NCI-H82 (cell line): Measurements from ENCODE around the gene ECPAS.
"Not testable (repeated sequence)": the region's sequence is repeated elsewhere in the genome, so short reads cannot be mapped to it uniquely, and the experiment has no call there.

Experiments
- DNase-seq: peaks from one replicate; lab custom pipeline; 2025; lab: John Stamatoyannopoulos, UW

Gene ECPAS

DNA sequence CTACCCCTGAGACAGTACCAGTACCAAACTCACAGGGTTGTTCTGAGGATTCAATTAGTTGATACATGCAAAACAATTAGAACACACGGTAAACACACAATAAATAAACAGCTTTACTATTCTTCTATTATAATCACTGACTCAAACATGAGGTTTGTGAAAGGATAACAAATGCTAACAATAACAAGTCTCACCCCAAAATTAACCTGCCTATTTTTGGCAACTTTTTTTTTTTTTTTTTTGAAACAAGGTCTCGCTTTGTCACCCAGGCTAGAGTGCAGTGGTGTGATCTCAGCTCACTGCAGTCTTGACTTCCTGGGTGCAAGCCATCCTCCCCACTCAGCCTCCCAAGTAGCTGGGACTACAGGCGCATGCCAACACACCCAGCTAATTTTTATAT lies 6.5 kb downstream of the ECPAS start:
- DNase-seq: no peak

DNA sequence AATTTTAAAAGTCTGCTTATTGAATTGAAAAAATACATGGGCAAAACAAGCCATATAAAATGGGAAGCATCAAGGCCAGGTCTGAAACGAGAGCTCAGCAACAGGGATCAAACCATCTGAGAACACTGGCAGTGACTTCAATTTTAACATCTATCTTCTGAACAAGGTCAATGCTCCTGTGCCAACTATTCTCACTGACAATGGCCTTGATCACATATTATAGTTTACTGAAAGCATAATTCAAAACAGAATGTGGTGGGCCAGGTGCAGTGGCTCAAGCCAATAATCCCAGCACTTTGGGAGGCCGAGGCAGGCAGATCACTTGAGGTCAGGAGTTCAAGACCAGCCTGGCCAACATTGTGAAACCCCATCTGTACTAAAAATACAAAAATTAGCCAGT lies 9.0 kb downstream of the ECPAS start:
- no peak for DNase-seq

DNA sequence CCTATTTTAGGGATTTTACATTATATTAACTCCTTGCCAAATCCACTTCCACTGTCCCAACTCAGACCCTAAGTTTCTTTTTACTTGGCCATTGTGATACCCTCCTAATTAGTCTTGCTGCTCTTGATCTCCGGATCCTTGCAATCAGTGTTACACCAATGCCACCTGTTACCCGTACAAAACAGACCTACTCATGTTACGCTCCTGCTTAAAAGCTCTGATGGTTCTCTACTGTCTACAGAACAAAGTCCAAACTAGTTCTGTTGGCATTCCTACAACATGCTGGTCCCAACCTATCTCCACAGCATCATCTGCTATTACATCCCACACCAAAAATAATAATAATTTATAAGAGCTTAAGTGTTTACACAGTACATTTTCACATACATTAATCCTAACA lies 9.8 kb downstream of the ECPAS start:
- DNase-seq: peak; percentile 29

DNA sequence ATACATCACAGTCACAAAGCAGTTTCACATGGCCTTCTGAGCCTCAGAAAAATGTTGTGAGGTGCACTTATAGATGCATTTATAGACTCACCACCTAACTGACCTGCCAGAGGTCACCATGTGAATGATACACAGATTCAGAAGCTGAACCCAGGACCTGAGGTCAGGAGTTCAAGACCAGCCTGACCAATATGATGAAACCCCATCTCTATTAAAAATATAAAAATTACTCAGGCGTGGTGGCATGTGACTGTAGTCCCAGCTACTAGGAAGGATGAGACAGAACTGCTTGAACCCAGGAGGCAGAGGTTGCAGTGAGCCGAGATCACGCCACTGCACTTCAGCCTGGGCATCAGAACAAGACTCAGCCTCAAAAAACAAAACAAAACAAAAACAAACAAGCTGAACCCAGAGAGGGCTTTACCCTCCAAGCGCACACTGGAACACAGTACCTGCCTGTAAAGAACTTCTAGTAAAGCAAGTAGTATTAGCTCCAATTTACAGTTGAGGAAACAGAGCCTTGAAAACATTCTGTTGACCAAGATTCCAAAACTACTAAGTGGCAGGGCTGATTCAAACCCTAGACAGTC lies 16.3 kb downstream of the ECPAS start:
- DNase-seq: no peak

DNA sequence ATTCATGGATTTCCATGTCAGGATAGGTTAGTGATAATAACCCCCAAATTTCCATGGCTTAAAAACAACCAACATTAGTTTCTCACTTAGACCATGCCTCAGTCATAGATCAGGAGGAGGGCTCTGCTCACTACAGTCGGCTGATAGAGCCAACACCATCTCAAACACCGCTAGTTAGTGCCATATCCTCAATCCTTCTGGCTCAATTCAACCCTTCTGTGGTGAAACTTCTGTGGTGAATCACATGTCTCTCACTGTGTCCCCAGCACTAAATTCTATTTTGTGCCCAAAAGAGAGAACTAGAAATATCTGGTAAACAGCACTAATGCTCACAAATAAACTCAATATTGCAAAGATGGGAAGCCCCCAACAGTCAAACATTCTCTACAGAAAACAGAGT lies 21.1 kb downstream of the ECPAS start:
- no peak for DNase-seq

DNA sequence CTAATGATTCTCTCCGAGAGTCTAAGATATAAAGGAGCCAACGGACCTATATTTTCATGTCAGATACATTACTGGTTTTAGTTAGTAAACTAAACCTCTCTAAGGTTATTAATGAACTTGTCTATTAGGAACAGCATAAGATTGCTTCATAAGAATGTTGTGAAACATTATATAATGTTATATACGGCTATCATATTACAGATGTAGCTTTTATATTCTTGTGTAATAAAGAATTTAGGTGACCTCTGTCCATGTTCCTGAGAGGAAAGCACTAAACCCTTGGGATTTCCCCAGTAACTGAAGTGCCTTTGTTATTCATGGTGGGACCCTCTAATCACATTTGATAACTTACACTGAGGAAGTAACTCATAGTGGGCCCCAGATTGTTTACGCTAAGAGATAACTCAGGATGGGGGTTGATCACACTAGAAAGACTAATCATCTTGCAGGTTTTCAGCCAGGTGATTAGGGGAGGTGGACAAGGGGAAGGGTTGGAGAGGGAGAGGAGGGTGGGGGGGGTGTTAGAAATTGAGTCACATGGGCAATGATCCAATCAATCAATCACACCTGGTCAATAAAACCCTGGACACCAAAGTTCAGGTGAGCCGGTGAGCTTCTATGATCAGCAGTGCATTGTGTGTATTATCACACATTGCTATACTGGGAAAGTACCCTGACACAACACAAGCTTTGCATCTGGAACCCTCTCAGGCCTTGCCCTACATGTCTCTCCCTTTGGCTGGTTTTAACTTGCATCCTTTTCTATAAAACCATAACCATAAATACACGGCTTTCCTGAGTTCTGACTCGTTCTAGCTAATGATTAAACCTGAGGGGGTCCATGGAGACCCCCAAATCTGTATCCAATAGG lies 25.8 kb downstream of the ECPAS start:
- DNase-seq: no peak

DNA sequence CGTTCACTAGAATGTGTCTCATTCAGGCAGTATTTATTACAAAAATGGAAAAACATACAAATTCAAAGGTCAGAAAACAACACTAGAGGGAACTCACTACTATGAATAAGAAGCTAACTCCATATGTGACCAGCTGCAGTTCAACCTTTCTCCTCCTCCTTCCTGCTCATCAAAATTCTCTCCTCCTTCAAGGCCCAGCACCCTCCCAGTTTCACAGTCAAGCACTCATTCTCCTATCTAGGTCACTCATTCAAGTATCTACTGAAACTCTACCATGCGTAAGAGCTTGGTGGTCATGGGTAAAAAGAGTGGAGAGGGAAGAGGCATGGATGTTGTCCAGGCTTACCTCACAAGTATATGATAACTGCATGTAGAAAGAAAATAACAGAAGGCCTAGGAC lies 27.7 kb downstream of the ECPAS start:
- no peak for DNase-seq

DNA sequence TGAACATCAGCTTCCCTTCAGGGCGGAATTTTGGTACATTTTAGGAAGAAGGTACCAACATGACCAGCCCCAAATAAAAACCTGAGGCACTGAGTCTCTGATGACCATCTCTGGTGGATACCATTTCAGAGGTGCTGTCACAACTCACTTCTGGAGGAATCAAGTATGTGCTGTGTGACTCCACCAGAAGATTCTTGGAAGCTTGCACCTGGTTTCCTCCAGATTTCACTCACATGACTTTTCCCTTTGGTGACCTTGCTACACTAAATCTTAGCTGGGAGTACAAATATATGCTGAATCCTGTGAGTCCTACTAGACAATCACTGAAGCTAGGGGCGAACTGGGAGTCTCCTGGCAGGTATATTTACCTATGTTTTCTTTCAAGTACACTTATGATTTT lies 28.5 kb downstream of the ECPAS start:
- no peak for DNase-seq

DNA sequence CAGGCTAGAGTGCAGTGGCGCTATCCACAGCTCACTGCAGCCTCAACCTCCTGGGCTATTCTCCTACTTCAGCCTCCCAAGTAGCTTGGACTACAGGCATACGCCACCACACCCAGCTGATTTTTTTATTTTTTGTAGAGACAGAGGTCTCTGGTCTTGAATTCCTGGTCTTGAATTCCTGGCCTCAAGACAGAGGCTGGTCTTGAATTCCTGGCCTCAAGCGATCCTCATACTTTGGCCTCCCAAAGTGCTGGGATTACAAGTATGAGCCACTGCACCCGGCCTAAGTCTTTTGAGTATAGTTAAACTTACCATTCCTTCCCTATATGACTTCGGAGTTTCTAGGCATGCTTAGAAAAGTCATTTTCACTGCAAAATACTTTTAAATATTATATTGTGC lies 29.4 kb downstream of the ECPAS start:
- DNase-seq: no peak

DNA sequence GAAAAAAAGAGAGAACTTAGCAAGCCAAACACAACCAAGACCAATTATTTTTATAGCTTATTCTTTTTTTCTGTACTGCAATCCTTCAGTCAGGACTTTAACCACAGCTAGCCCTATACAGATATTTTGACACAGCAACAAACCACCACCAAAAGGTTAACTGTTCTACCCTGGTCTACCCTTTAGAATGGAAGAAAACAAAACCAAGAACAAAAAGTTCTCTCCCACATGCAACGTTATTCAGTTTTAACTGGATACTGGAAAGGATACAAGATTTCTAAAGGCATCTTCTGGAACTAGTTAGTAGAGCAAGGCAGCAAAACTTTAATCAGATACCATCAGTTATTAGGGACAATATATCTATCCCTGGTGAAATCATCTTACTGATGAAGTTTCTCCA lies 32.6 kb downstream of the ECPAS start:
- no peak for DNase-seq

DNA sequence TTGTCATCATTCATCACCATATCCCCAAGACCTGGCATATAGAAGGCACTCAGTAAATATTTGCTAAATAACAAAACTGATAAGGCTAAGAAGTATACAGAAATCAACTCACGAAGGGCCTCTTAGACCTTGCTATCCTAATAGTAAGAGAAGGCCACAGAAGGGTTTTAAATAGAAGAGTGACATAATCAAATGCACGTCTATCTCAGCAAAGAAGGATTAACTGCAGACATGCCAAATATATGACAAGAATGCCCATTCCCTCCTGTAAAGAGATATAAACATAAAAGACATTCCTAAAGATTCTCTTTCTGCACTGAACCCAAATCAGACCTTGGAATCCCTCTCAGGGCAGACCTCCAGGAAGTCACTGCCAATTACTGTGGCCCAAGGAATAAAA lies 34.1 kb downstream of the ECPAS start:
- DNase-seq: no peak

DNA sequence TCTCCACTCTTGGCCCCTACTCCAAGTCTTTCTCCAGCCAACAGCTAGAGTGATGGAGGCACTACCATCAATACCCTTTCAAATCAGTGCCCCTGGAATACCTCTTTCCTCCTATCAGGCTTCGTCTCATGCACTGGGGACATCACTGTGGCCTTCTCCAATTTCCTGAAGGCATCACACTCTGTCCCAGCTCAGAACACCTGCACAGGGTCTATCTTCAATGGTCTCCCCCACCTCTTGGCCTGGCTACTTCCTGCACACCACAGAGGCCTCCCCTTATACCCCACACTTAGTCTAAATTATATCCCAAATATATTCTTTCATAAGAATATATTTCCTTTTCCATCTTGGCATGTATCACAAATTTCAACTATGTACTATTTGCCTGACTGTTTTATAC lies 34.5 kb downstream of the ECPAS start:
- no peak for DNase-seq

DNA sequence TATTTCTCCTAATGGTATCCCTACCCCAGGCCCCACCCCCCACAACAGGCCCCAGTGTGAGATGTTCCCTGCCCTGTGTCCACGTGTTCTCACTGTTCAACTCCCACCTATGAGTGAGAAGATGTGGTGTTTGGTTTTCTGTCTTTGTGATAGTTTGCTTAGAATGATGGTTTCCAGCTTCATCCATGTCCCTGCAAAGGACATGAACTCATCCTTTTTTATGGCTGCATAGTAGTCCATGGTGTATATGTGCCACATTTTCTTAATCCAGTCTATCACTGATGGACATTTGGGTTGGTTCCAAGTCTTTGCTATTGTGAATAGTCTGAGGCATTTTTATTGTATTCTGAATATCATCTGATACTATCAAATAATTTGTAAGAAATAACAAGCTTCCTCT lies 38.4 kb downstream of the ECPAS start:
- DNase-seq: not testable (repeated sequence)

DNA sequence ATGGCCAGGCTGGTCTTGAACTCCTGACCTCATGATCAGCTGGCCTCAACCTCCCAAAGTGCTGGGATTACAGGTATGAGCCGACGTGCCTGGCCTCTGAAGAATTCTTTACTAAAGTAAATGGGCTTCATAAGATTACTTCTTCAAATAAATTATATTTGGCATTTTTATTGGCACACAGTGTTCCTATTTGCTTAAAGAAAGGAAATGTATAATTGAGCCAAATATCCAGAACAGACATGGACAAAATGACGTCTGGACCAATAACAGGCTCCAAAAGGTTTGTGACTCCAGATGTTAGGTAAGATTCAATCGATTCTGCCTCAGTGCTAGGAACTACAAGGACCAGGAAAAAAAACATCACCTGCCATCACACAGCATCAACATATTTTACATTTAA lies 40.7 kb downstream of the ECPAS start:
- no peak for DNase-seq

DNA sequence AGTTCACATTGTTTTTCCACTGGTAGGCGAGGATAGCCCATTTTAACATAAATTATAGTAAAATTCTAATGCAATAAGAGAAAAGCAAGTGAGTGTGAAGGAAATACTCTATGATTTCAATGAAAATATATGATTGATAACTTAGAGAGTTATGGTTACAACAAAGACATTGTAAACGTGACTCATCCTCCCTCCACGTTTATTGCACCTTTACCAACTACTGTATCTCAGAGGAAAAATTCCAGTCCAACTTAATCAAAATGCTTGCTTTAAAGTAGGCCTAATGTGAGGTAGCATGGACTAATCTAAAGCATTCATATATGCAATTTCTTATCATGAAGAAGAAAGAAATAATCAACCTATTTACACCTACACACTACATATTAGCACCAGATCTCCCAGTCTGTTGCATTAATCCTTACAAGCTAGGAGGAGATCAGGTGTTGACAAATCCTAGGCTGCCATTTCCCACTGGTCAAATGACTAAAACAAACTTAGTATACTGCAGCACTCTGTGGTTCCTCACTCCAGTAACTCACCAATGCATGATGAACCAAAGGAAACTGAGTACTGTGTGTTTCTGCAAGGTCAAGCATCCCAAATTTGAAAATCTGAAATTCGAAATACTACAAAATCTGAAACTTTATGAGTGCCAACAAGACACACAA lies 41.7 kb downstream of the ECPAS start:
- DNase-seq: no peak

DNA sequence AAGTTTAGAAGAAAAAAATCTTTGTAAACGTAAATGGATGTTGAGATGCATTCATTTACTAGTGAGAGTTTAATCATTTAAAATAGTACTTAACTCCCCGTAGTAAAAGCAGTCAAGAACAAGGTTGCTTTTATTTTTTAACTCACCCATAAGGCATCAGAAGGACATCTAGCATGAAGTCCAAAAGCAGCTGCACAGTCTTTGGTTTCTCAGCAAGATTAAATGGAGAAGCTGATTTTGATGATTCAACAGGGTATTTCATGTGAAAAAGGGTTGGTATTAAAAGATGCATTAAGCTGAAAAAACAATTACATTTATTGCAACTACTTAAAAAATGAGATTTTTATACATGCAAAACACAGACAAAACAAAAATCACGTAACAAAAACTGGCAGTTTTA lies 44.0 kb downstream of the ECPAS start:
- DNase-seq: no peak

DNA sequence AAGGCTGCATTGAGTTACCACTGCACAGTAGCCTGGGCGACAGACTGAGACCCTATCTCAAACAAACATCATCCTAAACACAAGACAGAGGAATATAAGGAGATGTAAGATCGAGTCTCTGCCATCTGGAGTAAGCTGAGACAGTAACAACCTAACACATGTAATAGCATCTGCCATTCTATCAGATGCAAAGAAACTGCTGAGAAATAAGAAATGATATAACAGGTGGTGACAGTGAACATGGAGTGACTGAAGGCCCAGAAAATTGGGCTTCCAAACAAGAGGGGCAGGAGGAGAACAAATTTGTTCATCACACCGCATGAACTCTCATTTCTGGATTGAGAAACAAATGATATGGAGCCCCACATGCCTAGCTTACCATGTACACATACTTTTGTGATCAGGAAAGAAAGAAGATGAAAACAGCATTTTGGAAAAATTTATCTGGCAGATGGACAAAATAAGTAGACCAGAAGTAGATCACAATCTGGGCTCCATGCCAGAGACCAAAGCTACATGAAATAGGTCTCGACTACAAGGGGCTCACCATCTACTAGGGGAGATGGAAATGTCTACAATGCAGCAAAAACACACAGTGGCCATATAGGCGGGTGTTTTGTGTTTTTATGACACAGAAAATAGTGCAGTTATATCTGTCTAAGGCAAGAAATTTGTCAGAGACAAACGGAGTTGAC lies 45.5 kb downstream of the ECPAS start:
- peak; percentile 2 for DNase-seq

DNA sequence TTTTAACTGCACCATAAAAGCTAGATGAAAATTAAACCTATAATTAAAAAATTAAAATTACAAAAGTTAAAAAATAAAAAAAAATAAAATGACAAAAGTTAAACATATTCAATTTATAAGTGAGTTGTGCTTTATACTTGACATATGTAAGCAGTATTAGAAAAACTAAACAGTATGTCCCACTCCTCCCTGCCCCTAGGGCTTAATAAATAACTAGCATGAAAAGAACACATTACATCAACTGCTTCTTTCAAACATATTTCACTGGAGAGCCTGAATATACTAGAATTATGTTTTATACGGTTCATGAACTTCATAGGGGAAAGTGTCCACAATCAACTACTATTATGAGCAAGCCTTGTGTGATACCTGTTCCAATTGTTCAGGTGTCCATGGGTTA lies 47.6 kb downstream of the ECPAS start:
- no peak for DNase-seq

DNA sequence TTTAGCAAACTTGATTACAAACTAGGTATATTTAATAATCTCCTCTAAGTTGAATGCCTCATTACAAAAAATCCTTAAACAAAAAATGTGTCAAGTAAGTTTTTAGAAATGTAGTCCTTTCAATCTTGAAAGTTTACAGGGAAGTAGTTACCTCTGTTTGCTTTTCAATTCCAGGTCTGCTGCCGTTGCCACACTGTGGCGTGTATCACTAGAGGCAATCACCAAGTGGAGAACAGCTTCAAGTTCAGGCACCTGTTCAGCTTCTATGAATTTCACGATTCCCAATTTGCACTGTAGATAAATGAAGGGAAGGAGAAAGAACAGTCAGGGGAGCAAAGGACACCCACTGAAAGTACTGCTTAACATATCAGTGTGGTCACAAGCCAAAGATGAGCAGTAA lies 51.1 kb downstream of the ECPAS start:
- DNase-seq: no peak

DNA sequence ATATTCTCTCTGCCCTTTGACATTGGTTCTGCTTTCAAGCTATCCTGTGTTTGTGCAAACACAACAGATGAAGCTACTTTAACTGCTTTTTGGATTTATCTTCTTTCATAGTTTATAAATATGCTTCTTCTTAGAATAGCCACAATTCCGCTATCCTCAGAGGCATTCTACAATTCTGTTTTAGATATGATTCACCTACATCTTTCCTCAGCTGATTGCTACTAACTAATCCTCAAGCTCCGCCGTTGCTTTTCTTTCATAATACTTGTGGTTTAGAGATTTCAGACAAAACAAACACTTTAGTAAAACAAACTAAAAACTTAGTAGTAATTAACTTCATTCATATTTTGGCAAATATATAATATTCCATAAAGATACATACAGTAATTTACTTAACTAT lies 52.5 kb downstream of the ECPAS start:
- DNase-seq: no peak

DNA sequence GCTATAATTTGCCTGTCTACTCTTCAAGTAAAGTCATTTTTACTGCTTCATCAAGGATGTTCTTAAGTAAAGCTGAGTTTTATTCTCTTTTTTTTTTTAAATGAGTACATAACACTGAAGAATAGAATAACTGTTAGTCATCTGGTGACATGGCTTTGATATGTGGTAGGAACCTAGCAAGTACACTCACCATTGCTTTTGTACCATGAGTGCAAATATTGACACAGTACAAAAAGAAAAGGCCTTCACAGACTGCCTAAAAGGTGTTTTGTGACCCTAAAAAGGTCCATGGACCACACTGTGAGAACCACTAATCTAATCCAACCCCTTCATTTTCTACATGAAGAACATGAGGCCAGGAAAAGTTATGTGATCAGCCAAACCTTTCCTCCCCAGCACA lies 55.0 kb downstream of the ECPAS start:
- DNase-seq: no peak

DNA sequence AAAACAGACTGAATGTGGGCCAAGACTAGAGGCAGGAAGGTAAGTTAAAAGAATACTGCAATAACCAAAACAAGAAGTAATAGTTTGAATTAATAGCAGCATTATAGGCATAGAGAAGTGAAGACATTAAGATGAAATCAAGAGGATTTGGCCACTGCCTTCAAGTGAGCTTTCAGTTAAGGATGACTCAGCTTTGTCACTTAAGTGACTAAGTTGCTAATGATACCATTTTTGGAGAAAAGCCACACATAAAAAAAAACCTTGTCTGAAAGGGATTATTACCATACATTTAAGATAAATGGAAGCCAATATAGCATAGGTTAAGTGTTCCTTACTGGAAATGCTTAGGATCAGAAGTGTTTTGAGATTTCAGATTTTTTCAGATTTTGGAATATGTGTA lies 57.0 kb downstream of the ECPAS start:
- no peak for DNase-seq

DNA sequence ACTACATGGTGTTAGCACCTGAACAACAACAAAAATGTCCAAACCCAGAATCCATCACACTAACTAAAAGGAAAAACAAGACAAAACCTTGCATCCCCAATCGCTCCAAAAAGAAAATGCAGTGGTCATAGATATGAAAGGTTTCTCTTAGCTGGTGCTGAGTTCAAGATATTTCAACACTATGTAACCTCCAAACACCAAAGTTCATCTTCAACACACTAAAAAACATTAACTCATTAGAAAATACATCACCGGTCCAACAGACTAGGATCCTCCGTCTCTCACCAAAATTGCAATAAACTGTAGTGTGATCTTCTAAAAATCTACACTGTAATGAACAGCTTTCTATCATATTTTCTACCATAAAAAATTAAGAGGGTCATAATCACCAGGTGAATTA lies 60.8 kb downstream of the ECPAS start:
- no peak for DNase-seq
